Nephron progenitor cell (in vitro differentiated cells): Measurements from ENCODE around the gene AVPI1.

Experiments
- DNase-seq: peaks from one replicate; pipeline ENCODE4 v3.0.0; 2021
- H3K27ac Mint-ChIP-seq: 2 replicates; pipeline ENCODE4 v1.8.0; 2021; ENCODE audit warnings: mild to moderate bottlenecking, moderate library complexity, mixed read lengths
- H3K27me3 Mint-ChIP-seq: 2 replicates; pipeline ENCODE4 v1.8.0; 2021; ENCODE audit warnings: mild to moderate bottlenecking, low read depth, mixed read lengths; ENCODE audit not compliant: poor library complexity
- H3K36me3 Mint-ChIP-seq: 2 replicates; pipeline ENCODE4 v1.8.0; 2021; ENCODE audit warnings: low read depth, mixed read lengths
- H3K4me1 Mint-ChIP-seq: 2 replicates; pipeline ENCODE4 v1.8.0; 2021; ENCODE audit warnings: mixed read lengths
- H3K4me3 Mint-ChIP-seq: 2 replicates; pipeline ENCODE4 v1.8.0; 2021; ENCODE audit warnings: mild to moderate bottlenecking, moderate library complexity, mixed read lengths
- H3K9me3 Mint-ChIP-seq: 2 replicates; pipeline ENCODE4 v1.8.0; 2021; ENCODE audit warnings: mild to moderate bottlenecking, moderate library complexity, mixed read lengths
- TF ChIP-seq, protein P1 (sequence below): fragments of 200-600 bp; sonication (generic); IDR thresholded peaks from 2 replicates; pipeline ENCODE4 v1.5.0; 2021; ENCODE audit warnings: antibody characterized with exemption

The AVPI1 gene

DNA sequence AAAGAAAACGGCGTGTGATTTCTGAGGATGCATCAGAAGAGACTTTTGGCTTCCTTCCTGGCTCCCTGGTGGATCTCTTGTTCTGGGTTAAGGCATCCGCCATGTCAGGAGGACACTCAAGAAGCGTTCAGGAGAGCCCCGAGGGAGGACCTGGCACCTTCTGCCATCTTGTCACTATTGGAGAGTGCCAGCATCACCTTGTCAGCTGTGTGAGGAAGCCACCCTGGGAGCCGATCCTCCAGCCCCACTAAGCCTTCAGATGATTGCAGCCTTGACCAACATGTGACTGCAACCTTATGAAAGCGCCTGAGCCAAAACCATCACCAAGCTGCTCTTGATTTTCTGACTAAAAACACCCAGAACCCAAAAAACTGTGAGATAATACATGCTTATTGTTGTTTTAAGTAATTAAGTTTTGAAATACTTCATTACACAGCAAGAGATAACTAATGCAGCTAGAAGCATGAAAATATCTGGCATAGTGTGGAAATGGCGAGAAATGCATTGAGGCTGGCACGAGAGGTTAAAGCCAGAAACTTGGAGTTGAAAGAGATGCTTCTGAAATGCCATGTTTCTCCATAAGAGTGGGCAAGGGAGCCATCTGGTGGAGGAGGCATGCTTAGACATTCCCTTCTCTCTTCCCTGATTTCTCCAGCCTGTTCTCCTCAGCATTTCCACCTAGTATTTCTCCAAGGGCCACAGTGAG lies 44.5 kb upstream of the AVPI1 start:
- Mint-ChIP-seq H3K36me3 (peaks cover 11% of the 10 kb centered on the region), H3K27ac (no peak overlapping the region), H3K4me1 (peaks cover 4% of the 10 kb centered on the region), H3K9me3 (peaks cover 21% of the 10 kb centered on the region), H3K27me3 (peaks cover 28% of the 10 kb centered on the region), H3K4me3 (no peak overlapping the region)
- TF ChIP-seq, protein P1, sequence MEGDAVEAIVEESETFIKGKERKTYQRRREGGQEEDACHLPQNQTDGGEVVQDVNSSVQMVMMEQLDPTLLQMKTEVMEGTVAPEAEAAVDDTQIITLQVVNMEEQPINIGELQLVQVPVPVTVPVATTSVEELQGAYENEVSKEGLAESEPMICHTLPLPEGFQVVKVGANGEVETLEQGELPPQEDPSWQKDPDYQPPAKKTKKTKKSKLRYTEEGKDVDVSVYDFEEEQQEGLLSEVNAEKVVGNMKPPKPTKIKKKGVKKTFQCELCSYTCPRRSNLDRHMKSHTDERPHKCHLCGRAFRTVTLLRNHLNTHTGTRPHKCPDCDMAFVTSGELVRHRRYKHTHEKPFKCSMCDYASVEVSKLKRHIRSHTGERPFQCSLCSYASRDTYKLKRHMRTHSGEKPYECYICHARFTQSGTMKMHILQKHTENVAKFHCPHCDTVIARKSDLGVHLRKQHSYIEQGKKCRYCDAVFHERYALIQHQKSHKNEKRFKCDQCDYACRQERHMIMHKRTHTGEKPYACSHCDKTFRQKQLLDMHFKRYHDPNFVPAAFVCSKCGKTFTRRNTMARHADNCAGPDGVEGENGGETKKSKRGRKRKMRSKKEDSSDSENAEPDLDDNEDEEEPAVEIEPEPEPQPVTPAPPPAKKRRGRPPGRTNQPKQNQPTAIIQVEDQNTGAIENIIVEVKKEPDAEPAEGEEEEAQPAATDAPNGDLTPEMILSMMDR, result peak; percentile 89
- peak; percentile 71 for DNase-seq

DNA sequence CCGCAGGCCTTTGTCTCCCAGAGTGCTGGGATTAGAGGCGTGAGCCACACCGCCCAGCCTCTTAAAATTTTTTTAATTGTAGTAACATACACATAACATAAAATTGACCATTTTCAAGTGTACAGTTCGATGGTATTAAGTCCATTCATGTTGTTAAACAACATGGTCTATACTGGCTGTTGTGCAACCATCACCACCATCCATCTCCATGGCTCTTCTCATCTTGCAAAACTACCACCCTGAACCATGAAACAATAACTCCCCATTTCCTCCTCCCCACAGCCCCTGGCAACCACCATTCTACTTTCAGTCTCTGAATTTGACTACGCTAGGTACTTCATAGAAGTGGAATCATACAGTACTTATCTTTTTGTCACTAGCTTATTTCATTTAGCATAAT lies 42.0 kb upstream of the AVPI1 start:
- Mint-ChIP-seq H3K4me1 (peaks cover 22% of the 10 kb centered on the region), H3K27me3 (peaks cover 19% of the 10 kb centered on the region), H3K9me3 (peaks cover 16% of the 10 kb centered on the region), H3K27ac (no peak overlapping the region), H3K36me3 (peaks cover 5% of the 10 kb centered on the region), H3K4me3 (no peak overlapping the region)
- DNase-seq, result no peak
- TF ChIP-seq, protein P1, result no peak

DNA sequence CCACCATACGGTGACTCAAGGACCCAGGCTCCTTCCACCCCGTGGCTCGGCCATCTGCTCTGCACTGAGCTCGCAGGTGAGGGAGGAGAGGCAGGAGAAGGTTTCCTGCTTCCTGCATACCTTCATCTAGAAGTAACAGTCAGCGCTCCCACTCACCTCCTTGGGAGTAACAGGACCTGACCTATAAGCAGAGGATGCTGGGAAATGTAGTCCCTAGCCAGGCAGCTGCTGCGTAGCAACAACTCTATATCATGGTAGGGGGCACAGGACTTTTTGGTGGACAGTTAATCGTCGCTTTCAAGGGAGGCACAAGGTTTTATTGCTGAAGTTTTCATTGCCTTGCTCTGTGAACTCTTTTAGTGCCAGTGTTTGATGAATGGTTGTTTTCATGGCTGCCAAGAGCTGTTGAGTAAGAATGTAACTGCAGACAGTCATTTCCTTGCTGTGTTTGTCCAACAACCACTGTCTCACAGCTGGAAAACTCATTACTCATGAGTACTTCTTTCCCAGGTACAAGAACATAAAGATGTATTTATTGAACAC lies 39.7 kb upstream of the AVPI1 start:
- Mint-ChIP-seq H3K4me1 (peaks cover 28% of the 10 kb centered on the region), H3K27me3 (peaks cover 13% of the 10 kb centered on the region), H3K27ac (peak overlapping the region; percentile 48), H3K4me3 (peak overlapping the region; percentile 66), H3K9me3 (peaks cover 16% of the 10 kb centered on the region), H3K36me3 (peaks cover 12% of the 10 kb centered on the region)
- TF ChIP-seq, protein P1, result no peak
- DNase-seq, result peak; percentile 39

DNA sequence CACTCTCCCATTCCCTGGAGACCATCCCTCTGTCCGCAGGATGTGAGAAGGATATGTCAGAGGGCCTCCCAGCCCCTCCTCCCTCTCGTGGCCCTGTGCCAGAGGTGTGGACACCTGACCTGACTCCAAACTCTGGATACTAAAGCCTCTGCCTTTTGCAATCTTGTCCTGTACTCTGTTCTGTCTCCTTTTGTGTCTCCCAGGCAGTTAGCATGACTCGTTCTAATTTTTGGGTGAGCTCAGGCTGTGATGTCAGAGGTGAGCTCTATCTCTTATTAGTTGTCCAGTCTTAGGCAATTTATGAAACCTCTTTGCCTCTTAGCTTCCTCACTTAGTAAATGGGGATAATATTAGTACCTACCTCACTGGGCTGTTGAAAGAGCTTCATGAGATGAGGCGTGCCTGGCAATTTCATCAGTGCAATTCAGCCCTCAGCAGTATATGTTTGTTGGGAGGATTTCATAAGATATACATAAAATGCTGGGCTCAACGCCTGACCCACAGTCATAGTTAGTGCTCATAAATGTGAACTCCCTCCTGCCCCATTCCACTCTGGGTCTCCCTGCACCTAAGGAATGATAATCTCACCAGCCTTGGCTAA lies 37.4 kb upstream of the AVPI1 start:
- Mint-ChIP-seq H3K9me3 (peaks cover 16% of the 10 kb centered on the region), H3K4me3 (no peak overlapping the region), H3K27me3 (peaks cover 9% of the 10 kb centered on the region), H3K4me1 (peaks cover 41% of the 10 kb centered on the region), H3K36me3 (peaks cover 26% of the 10 kb centered on the region), H3K27ac (peak overlapping the region; percentile 52)
- DNase-seq, result no peak
- TF ChIP-seq, protein P1, result no peak

DNA sequence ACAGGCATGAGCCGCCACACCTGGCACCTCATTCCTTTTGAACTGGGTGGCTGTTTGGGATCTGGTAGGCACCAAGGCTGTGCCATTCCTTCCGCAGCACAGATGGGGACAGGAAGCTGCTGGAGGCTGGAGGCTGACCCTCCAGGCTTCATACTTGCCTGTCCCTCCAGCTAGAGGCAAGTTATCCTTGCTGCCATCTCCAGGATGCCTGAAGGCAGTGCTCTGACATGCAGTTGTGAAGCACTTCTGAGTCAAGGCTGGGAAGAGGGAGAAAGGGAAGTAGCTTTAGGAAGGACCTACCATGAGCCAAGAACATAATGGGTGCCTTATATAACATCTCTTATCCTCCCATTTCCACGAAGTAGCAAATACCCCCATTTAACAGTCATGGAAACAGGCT lies 36.0 kb upstream of the AVPI1 start:
- Mint-ChIP-seq H3K36me3 (peaks cover 37% of the 10 kb centered on the region), H3K4me1 (peaks cover 56% of the 10 kb centered on the region), H3K27me3 (peaks cover 9% of the 10 kb centered on the region), H3K4me3 (no peak overlapping the region), H3K9me3 (peaks cover 12% of the 10 kb centered on the region), H3K27ac (no peak overlapping the region)
- TF ChIP-seq, protein P1, result no peak
- no peak for DNase-seq
